Ishikawa (cell line): ENCODE data around the gene LEPROT.
A peak's percentile ranks its signal among the peaks of the same experiment; 100 is the strongest.

Experiments
- CEBPB ChIP-seq: IDR thresholded peaks from 2 replicates; pipeline ENCODE4 v1.6.1; 2012
- CREB1 ChIP-seq: IDR thresholded peaks from 2 replicates; pipeline ENCODE4 v1.6.1; 2012; ENCODE audit warnings: low read depth
- EGR1 ChIP-seq: IDR thresholded peaks from 2 replicates; pipeline ENCODE4 v1.6.1; 2012
- EP300 ChIP-seq: IDR thresholded peaks from 2 replicates; pipeline ENCODE4 v1.6.1; 2012; ENCODE audit warnings: borderline replicate concordance
- FOXM1 ChIP-seq: IDR thresholded peaks from 2 replicates; pipeline ENCODE4 v1.6.1; 2012; ENCODE audit warnings: low read depth, borderline replicate concordance
- NFIC ChIP-seq: IDR thresholded peaks from 2 replicates; pipeline ENCODE4 v1.6.1; 2012
- RAD21 ChIP-seq: IDR thresholded peaks from 2 replicates; pipeline ENCODE4 v1.6.1; 2012; ENCODE audit warnings: low read depth
- TAF1 ChIP-seq: IDR thresholded peaks from 2 replicates; pipeline ENCODE4 v1.6.1; 2012; ENCODE audit warnings: low read depth, mild to moderate bottlenecking
- TCF12 ChIP-seq: IDR thresholded peaks from 2 replicates; pipeline ENCODE4 v1.6.1; 2012; ENCODE audit warnings: low read depth
- TEAD4 ChIP-seq: IDR thresholded peaks from 2 replicates; pipeline ENCODE4 v1.6.1; 2012
- YY1 ChIP-seq: IDR thresholded peaks from 2 replicates; pipeline ENCODE4 v1.6.1; 2012; ENCODE audit warnings: low read depth
- ZBTB7A ChIP-seq: IDR thresholded peaks from 2 replicates; pipeline ENCODE4 v1.6.1; 2012; ENCODE audit warnings: low read depth
- TF ChIP-seq, protein P1 (sequence below): IDR thresholded peaks from 2 replicates; pipeline ENCODE4 v1.6.1; 2012
- TF ChIP-seq, protein P2 (sequence below): IDR thresholded peaks from 2 replicates; pipeline ENCODE4 v1.6.1; 2012; ENCODE audit warnings: low read depth, mild to moderate bottlenecking
- TF ChIP-seq, protein P3 (sequence below): IDR thresholded peaks from 2 replicates; pipeline ENCODE4 v1.6.1; 2012

Gene LEPROT

DNA sequence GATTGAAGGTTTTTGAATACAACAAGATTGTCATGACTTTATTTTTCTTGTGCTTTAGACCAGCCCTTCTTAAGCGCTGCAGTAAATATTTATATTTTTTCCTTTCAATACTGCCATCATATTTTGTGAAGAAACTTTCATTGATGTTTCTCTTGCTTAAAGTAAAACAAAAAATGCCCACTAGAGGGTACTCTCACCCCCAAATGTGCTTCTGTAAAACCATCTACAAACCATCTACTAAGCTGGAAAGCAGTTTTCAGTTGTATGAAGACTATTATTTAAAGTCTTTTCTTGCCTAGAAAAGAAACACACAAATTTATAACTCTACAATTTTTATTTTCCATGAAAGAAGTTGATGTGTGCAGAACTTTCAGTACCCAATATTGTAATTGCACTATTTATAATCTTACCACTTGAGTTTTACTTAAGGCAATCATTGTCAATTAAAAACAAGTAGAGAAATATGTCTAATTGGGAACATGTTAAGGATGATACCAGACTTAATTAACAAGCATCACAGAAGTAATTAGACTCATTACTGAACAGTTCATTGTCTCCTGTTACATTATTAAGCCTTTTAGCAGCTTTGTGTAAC, 10.7 kb downstream of the LEPROT start:
- TF ChIP-seq TCF12 (no peak), RAD21 (peak; percentile 36; the same call in 1 of the 2 replicates)

DNA sequence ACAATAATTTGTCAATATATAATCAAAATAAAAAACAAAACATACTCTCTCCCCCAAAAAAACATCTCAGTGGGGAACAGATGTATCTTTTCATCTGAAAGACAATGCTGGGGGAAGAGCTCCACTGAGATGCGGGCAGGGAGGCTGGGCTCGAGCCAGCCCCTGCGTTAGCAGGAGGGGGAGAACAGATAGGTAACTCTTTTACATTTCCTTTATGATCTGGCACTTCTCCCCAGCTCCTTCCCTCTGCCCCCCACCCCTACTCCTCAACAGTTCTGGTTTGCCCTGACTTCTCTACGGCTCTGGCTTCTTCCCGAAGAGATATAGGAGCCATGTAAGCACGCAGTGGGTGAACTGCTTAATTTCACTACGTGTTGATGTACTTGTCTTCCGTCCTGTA, 12.4 kb downstream of the LEPROT start:
- TF ChIP-seq FOXM1 (no peak), EP300 (no peak), TAF1 (no peak), NFIC (no peak), ZBTB7A (no peak), CEBPB (no peak), EGR1 (no peak), RAD21 (no peak), TEAD4 (no peak), CREB1 (no peak), TCF12 (no peak), YY1 (no peak)
- TF ChIP-seq, protein P1, sequence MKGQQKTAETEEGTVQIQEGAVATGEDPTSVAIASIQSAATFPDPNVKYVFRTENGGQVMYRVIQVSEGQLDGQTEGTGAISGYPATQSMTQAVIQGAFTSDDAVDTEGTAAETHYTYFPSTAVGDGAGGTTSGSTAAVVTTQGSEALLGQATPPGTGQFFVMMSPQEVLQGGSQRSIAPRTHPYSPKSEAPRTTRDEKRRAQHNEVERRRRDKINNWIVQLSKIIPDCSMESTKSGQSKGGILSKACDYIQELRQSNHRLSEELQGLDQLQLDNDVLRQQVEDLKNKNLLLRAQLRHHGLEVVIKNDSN, result no peak
- TF ChIP-seq, protein P2, sequence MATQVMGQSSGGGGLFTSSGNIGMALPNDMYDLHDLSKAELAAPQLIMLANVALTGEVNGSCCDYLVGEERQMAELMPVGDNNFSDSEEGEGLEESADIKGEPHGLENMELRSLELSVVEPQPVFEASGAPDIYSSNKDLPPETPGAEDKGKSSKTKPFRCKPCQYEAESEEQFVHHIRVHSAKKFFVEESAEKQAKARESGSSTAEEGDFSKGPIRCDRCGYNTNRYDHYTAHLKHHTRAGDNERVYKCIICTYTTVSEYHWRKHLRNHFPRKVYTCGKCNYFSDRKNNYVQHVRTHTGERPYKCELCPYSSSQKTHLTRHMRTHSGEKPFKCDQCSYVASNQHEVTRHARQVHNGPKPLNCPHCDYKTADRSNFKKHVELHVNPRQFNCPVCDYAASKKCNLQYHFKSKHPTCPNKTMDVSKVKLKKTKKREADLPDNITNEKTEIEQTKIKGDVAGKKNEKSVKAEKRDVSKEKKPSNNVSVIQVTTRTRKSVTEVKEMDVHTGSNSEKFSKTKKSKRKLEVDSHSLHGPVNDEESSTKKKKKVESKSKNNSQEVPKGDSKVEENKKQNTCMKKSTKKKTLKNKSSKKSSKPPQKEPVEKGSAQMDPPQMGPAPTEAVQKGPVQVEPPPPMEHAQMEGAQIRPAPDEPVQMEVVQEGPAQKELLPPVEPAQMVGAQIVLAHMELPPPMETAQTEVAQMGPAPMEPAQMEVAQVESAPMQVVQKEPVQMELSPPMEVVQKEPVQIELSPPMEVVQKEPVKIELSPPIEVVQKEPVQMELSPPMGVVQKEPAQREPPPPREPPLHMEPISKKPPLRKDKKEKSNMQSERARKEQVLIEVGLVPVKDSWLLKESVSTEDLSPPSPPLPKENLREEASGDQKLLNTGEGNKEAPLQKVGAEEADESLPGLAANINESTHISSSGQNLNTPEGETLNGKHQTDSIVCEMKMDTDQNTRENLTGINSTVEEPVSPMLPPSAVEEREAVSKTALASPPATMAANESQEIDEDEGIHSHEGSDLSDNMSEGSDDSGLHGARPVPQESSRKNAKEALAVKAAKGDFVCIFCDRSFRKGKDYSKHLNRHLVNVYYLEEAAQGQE, result no peak
- TF ChIP-seq, protein P3, sequence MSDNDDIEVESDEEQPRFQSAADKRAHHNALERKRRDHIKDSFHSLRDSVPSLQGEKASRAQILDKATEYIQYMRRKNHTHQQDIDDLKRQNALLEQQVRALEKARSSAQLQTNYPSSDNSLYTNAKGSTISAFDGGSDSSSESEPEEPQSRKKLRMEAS, result no peak

DNA sequence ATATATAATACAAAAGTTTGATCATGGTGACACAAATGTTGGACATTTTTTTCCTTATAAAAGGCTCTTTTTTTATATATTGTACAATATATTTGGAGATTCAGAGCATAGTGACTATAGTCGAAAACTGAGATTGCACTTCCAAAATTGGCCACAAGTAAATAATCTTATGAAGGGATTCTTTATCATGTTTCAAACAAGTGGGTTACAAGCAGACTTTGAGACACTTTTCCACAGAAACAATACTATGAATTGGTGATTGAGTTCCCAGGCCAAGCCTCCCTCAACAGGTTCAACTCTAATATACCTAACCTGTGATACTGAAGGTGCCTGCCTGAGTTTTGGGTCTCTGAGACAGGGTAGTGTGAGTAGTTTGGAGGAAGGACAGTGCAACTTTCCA, 13.8 kb downstream of the LEPROT start:
- no peak for TF ChIP-seq TEAD4

DNA sequence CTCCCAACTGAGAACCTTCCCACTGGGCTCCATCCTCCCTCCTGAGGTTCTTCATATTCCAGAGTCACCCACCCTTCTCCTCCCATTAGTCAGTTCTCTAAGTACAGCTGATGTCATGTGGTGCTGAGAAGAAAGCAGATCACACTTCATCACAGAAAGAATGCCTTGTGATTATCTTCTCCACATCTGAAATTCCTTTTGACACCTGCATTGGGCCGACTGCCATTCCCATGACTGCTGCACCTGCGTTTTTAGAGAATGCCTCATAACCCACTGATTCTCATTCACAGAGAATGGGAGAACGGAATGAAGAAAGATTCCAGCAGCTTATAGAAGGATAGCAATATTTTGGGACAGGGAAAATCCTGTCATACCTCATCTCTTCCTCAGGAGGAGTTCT, 14.3 kb downstream of the LEPROT start:
- no peak for TF ChIP-seq TEAD4
- no peak for TF ChIP-seq CEBPB
- TF ChIP-seq, protein P1, result no peak
- TF ChIP-seq TCF12, result no peak
- TF ChIP-seq FOXM1, result no peak
- no peak for TF ChIP-seq EP300
- no peak for TF ChIP-seq EGR1
- no peak for TF ChIP-seq ZBTB7A
- no peak for TF ChIP-seq RAD21
- no peak for TF ChIP-seq CREB1
- no peak for TF ChIP-seq NFIC

DNA sequence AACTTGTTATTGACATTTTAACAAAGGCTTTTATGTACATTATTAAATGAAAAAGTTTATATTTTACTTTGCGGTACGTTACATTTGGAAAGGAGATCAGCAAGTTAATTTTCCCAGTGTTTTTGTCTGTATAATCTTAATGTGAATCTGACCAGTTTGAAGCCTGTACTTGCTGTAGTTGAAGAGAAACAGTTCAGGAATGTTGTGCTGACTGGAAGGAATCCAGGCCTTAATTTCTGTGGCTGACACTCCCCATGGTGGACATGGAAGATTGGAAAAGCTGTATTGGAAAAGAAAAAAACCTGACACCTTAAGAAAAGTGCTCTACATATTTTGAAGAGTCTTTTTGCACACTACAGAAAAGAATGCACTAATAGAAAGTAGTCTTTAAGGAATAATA, 15.5 kb downstream of the LEPROT start:
- TF ChIP-seq TAF1 (no peak), ZBTB7A (no peak), EGR1 (no peak), TCF12 (no peak), RAD21 (no peak), FOXM1 (no peak), CEBPB (no peak), EP300 (no peak), NFIC (no peak), YY1 (no peak), TEAD4 (no peak), CREB1 (no peak)
- TF ChIP-seq, protein P3, result no peak
- TF ChIP-seq, protein P1, result no peak
- TF ChIP-seq, protein P2, result no peak

DNA sequence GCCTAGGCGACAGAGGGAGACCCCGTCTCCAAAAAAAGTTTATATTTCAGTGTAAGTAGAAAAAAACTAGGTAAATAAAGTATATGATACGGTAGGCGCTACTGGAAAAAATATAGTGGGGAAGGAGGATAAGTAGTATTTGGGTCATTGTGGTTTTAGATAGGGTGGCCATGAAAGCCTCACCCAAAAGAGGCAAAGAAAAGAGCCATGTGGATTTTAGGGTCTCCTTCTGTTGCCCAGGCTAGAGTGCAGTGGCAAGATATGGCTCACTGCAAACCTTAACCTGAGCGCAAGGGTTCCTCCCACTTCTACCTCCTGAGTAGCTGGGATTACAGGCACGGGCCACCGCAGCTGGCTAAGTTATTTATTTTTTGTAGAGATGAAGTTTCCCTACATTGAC, 17.1 kb downstream of the LEPROT start:
- TF ChIP-seq, protein P2, result no peak
- TF ChIP-seq TEAD4 (no peak), TCF12 (no peak), YY1 (no peak), CEBPB (no peak), NFIC (no peak), CREB1 (no peak), EGR1 (no peak)
- TF ChIP-seq, protein P1, result no peak
